ENCODE data around the gene FOXP4.

Gene FOXP4

DNA sequence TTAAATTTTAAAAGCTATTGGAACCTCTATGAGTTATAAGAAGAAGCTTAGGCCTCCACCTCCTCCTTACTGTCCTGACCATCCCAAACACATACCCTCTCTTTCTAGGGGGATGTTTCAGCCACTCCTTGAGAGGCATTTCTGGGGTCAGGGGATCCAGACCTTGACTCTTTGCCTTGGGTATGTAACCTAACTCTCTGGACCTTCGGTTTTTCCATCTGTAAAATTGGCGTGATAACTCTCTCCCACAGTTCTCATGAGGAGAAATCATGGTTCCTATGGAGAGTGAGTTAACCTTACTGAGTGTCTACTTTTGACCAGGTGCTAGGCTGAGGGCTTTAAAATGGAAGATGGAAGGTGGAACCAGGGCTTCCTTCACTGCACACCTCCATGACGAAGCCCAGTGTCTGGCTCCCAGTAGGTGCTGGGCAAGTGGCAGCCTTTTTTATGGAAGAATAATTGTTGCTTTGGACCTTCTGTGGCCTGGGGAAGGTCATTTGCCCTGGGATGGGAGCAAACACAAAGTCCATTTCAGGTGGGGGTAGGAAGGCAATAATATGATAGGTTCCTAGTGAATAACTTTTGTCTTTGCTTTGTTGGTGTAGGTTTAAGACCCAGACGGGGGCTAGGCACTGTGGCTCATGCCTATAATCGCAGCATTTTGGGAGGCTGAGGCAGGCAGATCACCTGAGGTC is 18.4 kb downstream of the FOXP4 start:
- in situ Hi-C loops (cut with HindIII; ENCODE audit: low pct_unique_long_range_greater_than_20kb, low sequenced_read_pairs): no loop called here
- DNase-seq (ENCODE audit: low read depth in 1 of 2, low spot score in 1 of 2): no peak
- no peak for TF ChIP-seq JUND (IDR thresholded peaks at IDR 0.05; ENCODE audit: low read depth)

DNA sequence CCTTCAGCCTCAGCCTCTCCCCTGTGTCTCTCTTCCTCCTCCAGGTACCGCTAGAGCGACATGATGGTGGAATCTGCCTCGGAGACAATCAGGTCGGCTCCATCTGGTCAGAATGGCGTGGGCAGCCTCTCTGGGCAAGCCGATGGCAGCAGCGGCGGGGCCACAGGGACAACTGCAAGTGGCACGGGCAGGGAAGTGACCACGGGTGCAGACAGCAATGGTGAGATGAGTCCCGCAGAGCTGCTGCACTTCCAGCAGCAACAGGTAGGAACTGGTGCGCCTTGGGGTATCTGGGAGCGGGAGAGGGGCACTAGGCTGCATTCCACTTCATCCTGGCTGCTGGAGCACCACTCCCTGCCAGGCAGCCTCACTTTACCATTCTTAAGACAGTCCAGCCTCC is 19.5 kb downstream of the FOXP4 start:
- no peak for TF ChIP-seq JUND (IDR thresholded peaks at IDR 0.05; ENCODE audit: low read depth)
- no peak for DNase-seq (ENCODE audit: low read depth in 1 of 2, low spot score in 1 of 2)
- in situ Hi-C loops (cut with HindIII; ENCODE audit: low pct_unique_long_range_greater_than_20kb, low sequenced_read_pairs): no loop called here

DNA sequence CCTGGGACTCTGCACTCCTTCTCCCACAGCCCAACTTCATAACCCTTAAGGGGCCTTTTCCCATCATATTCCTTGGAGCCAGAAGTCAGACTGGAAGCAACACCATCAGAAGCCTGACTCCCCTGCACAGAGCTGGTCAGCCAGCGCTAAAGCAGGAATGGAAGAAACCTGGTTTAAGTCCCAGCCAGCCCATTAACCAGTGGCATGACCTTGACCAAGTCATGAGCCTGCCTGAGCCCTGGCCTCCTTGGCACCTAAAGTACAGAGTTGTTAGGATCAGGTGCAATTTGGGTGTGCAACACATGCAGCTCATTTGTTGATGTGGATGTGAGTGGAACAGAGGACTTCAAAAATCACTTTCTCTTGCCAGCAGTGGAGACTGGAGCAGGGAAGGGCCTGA is 20.8 kb downstream of the FOXP4 start:
- DNase-seq (ENCODE audit: low read depth in 1 of 2, low spot score in 1 of 2): no peak
- in situ Hi-C loops (cut with HindIII; ENCODE audit: low pct_unique_long_range_greater_than_20kb, low sequenced_read_pairs): no loop called here
- no peak for TF ChIP-seq JUND (IDR thresholded peaks at IDR 0.05; ENCODE audit: low read depth)

DNA sequence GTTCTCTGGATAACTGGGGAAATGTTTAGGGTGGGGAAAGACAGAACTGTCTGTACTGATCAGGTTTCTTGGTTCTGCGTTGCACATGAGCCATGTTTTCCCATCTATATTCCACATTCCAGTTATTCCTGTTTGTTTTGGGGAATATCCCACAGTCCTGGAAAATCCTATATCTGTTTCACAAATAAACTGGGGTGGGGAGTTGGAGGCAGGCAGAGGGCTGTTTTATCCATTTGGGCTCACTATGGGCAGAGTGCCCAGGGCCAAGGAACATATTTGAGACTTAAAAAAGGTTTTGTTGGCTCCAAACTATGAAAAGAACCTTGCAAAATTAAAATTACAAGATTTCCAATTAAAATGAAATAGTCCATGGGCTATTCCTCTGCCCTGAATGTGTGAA is 21.5 kb downstream of the FOXP4 start:
- DNase-seq (ENCODE audit: low read depth in 1 of 2, low spot score in 1 of 2): no peak
- no peak for TF ChIP-seq JUND (IDR thresholded peaks at IDR 0.05; ENCODE audit: low read depth)
- in situ Hi-C loops (cut with HindIII; ENCODE audit: low pct_unique_long_range_greater_than_20kb, low sequenced_read_pairs): no loop called here

DNA sequence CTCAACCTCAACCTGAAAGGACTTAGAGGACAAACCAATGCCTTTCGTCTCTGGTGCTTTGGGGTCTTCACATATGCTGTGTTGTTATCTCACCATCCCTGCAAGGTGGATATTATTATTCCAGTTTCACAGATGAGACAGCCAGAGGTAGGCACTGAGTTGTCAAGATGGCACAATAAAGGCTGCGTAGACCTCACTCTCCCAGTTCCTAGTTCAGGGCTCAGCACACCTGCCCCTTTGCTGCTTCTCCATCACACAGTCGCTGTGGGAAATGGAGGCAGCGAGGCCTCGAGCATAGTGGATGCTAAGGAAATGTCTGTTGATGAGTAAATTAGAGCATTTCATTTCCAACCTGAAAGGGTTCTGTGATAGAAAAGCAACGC is 22.0 kb downstream of the FOXP4 start:
- no peak for TF ChIP-seq JUND (IDR thresholded peaks at IDR 0.05; ENCODE audit: low read depth)
- in situ Hi-C loops (cut with HindIII; ENCODE audit: low pct_unique_long_range_greater_than_20kb, low sequenced_read_pairs): no loop called here

DNA sequence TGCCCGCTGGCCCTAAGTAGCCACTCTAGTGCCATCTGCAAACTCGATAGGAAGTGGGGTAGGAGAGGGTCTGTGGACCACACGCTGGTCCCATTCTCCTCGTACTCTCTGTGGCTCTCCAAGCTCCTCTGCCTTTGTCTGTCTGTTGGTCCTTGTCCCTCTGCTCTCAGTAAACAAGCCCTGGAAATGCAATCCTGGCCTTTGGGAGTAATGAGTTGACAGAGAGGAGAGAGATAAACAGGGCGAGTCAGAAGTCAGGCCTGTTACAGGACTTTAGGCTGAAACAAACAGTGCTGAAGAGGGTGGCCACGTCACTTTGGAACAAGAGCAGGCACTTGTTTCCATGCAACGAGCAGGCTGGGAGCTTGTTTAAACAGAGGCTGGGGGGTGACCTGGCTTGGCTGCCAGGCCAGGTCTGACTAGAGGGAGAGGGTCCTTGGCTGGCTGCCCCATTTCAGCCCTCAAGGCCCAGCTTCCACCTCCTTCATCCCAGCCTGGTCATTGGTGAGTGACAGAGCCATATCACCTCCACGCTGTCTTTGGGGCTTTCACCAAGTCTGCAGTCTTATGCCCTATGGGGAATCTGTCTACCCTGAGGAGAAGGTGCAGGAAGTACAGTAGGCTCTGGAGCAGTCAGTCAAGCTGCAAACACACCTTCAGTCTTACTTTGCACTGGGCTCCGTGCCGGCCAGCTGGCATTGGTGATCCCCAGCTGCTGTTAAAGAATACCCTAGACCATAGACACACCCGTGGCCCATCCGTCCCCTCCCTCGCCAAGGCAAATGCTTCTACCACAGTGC is 22.6 kb downstream of the FOXP4 start:
- TF ChIP-seq JUND (IDR thresholded peaks at IDR 0.05; ENCODE audit: low read depth): no peak
- no peak for DNase-seq (ENCODE audit: low read depth in 1 of 2, low spot score in 1 of 2)
- in situ Hi-C loops (cut with HindIII; ENCODE audit: low pct_unique_long_range_greater_than_20kb, low sequenced_read_pairs): no loop called here

More for the DNA sequence above, 22.0 kb downstream of the FOXP4 start:
- DNase-seq (ENCODE audit: low read depth in 1 of 2, low spot score in 1 of 2): no peak

DNA sequence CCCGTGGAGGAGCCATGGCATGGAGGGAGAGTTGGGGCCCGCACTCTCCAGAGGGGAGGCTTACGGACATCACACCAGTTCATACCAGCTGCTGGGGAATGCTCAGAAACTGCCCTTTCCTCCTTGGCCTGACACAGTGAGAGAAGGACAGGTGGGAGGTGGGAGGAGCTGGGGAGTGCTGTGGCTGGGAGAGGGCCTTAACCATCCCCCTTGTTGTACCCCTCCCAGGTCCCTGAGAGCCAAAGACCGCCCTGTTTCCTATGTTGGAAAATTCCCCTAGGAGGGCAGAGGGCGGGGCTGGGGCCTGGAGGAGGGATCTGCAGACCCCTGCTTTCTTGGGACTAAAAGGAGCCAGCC is 24.1 kb downstream of the FOXP4 start:
- no peak for TF ChIP-seq JUND (IDR thresholded peaks at IDR 0.05; ENCODE audit: low read depth)
- in situ Hi-C loops (cut with HindIII; ENCODE audit: low pct_unique_long_range_greater_than_20kb, low sequenced_read_pairs): no loop called here
- DNase-seq (ENCODE audit: low read depth in 1 of 2, low spot score in 1 of 2): no peak

DNA sequence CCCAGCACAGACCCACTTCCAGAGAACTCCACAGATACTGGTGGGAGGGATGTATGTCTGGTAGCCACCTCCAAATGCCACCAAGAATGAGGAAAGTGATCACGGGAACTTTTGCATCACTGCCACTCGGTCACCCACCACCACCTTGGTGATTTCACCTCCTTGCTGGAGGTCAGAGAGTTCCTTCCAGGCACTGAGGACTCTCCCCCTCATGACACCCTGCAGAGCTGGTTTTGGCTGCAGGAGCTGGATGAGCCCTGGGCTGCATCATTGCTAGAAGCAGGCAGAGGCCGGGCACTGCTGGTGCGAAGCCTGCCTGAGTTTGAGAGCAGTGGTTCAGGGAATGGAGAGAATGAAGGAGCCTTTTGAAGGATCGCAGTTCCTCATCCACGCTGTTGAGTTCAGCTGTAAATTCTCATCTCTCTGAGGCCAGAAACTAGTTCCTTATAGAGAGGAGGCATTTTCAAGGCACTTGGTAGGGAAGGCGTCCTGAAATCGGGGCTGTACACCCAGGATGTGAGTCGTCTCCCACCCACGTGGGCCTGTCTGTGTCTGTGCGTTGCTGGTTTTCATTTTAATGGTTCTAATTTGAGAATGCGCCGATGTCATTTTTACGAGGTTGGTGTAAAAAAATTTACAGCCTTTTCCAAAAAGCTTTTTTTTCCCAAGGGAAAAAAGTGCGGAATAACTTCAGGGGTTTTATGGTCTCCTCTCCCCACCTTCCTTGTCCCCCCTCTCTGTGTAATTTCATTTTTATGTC is 25.0 kb downstream of the FOXP4 start:
- DNase-seq (ENCODE audit: low read depth in 1 of 2, low spot score in 1 of 2): no peak
- no peak for TF ChIP-seq JUND (IDR thresholded peaks at IDR 0.05; ENCODE audit: low read depth)
- in situ Hi-C loops (cut with HindIII; ENCODE audit: low pct_unique_long_range_greater_than_20kb, low sequenced_read_pairs): no loop called here

DNA sequence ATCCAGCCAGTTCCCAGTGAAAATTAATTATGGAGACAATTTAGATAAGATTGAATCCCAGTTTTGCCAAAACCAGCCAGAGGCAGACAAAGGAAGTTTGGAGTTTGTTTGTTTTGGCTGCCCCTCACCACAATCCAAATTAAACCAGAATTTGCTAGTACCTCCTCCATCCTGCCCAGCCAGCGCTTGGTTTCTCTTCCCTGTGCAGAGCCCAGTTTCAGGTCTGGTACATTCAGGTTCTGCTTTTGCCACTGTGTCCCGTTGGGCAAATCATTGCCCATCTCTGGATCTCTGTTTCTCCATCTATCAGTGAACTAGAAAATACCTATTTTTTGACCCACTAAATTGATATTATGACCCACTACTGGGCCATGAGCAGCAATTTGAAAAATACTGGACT is 26.4 kb downstream of the FOXP4 start:
- no peak for TF ChIP-seq JUND (IDR thresholded peaks at IDR 0.05; ENCODE audit: low read depth)
- no peak for DNase-seq (ENCODE audit: low read depth in 1 of 2, low spot score in 1 of 2)
- in situ Hi-C loops (cut with HindIII; ENCODE audit: low pct_unique_long_range_greater_than_20kb, low sequenced_read_pairs): no loop called here

DNA sequence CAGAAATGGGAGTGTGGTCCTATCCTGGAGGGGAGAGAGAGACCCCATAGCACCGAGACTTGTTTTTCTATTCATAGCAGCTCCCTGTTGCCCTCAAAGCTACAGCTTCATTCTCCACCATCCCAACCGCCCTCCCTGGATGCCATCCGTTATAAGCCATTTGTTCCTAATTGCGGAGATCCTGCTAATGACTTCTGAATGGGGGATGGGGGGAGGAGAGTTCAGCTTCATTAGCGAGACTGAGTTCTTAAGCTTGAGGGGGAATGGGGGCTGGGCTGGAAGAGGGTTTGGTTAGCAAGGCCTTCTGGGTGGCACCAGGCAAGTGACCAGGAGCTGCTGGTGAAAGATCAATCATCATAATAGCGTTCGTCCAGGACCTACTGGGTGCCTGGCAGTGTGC is 27.1 kb downstream of the FOXP4 start:
- TF ChIP-seq JUND (IDR thresholded peaks at IDR 0.05; ENCODE audit: low read depth): no peak
- in situ Hi-C loops (cut with HindIII; ENCODE audit: low pct_unique_long_range_greater_than_20kb, low sequenced_read_pairs): no loop called here
- DNase-seq (ENCODE audit: low read depth in 1 of 2, low spot score in 1 of 2): no peak

DNA sequence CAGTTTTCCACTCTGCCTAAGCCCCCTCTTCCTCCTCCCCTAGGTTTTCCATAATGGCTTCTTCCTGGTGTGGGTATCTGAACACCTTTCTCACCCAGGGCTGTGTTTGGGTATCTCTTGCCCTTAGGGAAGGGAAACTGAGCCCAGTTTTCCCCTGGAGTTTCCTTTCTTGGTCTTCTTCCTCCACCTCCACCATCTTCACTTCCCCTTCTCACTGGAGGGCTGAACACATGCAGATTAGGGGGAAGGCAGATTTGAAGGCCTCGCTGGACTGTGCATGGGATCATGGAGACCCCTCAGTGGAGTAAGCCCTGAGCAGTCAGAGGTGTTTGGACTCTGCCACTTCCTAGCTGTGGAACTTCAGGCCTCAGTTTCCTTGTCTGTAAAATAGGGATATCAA is 27.8 kb downstream of the FOXP4 start:
- no peak for DNase-seq (ENCODE audit: low read depth in 1 of 2, low spot score in 1 of 2)
- in situ Hi-C loops (cut with HindIII; ENCODE audit: low pct_unique_long_range_greater_than_20kb, low sequenced_read_pairs): no loop called here
- TF ChIP-seq JUND (IDR thresholded peaks at IDR 0.05; ENCODE audit: low read depth): no peak

DNA sequence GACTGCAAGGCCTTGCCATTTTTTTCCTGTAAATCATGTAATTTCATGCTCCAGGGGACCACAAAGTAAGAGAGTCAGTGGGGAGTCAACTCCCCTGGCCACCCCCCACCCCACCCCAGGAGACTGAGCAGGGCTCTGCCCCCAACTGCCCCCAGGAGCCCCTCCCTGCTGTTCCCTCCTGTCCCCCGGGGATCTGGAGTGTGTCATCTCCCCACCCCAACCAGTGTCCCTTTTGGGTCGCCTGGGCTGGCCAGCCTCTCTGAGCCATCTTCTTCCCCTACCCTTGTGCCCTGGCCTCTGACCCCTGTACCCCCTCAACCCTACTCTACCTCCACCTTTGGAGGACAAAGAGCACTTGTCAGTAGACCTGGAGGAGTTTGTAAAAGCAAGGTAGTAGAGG is 29.4 kb downstream of the FOXP4 start:
- in situ Hi-C loops (cut with HindIII; ENCODE audit: low pct_unique_long_range_greater_than_20kb, low sequenced_read_pairs): no loop called here
- no peak for TF ChIP-seq JUND (IDR thresholded peaks at IDR 0.05; ENCODE audit: low read depth)
- no peak for DNase-seq (ENCODE audit: low read depth in 1 of 2, low spot score in 1 of 2)

DNA sequence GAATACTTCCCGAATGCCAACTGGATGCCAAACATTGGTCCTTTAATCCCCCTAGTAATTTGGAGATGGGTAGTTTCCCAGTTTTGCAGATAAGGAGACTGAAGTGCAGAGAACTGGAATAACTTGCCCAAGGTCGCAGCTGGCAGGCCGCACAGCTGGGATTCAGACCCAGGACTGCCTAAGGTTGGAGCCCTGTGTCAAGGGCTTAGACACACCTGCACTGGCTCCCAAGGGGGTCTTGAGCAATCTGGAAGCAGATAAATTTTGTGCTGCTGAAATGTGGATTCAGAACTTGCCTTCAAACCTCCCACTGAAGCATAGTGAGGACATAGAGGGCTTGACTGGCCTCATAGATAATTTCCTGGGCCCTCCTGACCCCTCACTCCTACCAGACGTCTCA is 30.5 kb downstream of the FOXP4 start:
- DNase-seq (ENCODE audit: low read depth in 1 of 2, low spot score in 1 of 2): no peak
- TF ChIP-seq JUND (IDR thresholded peaks at IDR 0.05; ENCODE audit: low read depth): no peak
- in situ Hi-C loops (cut with HindIII; ENCODE audit: low pct_unique_long_range_greater_than_20kb, low sequenced_read_pairs): no loop called here

Measured in T47D (cell line).